Heart right ventricle (tissue), 16 donors: Measurements from ENCODE around the gene HPCAL1. TPM values are rescaled to one million over a fixed set of nuclear protein-coding genes. Genes with fewer than 3 reads are reported as not detected.
A peak's percentile ranks its signal among the peaks of the same experiment; 100 is the strongest.

Source experiments
- ATAC-seq, 8 donors: fragments of 200-7000 bp; cut with Tn5 transposase; one replicate each; pipeline ENCODE4 v1.9.1; 2020; ENCODE audit warnings: mild to moderate bottlenecking in 8 of 8, moderate library complexity in 8 of 8, moderate number of reproducible peaks in 1 of 8
- DNase-seq, 2 donors: peaks; one replicate each; pipeline ENCODE4 v3.0.0-alpha.2; 2020
- H3K27ac ChIP-seq, 10 donors: fragments of 200-600 bp; sonication (generic) in 2 of 10; one replicate each; pipeline versions ENCODE4 v1.5.0 to v1.8.0; 2020 to 2022; ENCODE audit warnings: mild to moderate bottlenecking in 3 of 10
- H3K27me3 ChIP-seq, 7 donors: fragments of 200-600 bp; one replicate each; pipeline ENCODE4 v1.8.0; 2021 to 2022; ENCODE audit warnings: mild to moderate bottlenecking in 2 of 7
- H3K36me3 ChIP-seq, 9 donors: fragments of 200-600 bp; sonication (generic) in 1 of 9; one replicate each; pipeline versions ENCODE4 v1.5.0 to v1.8.0; 2020 to 2022; ENCODE audit warnings: mild to moderate bottlenecking in 2 of 9
- H3K4me1 ChIP-seq, 9 donors: fragments of 200-600 bp; sonication (generic) in 1 of 9; one replicate each; pipeline versions ENCODE4 v1.5.0 to v1.8.0; 2020 to 2022; ENCODE audit warnings: mild to moderate bottlenecking in 4 of 9
- H3K4me3 ChIP-seq, 10 donors: fragments of 200-600 bp; sonication (generic) in 2 of 10; one replicate each; pipeline versions ENCODE4 v1.5.0 to v1.8.0; 2020 to 2022; ENCODE audit warnings: mild to moderate bottlenecking in 7 of 10, moderate library complexity in 2 of 10
- H3K9me3 ChIP-seq, 11 donors: fragments of 200-600 bp in 10 of 11; sonication (generic) in 2 of 11; one replicate each; pipeline versions ENCODE4 v1.5.0 to v1.8.0; 2013 to 2022; ENCODE audit warnings: mild to moderate bottlenecking in 2 of 11, control low read depth in 1 of 11, moderate library complexity in 1 of 11
- CTCF ChIP-seq, 9 donors: fragments of 200-600 bp; sonication (generic) in 2 of 9; IDR thresholded peaks; one replicate each; pipeline versions ENCODE4 v1.5.0 to v1.8.0; 2021 to 2022; ENCODE audit warnings: antibody characterized with exemption in 9 of 9, mild to moderate bottlenecking in 5 of 9, moderate library complexity in 1 of 9
- WGBS, 2 donors: extraction: QIAGEN DNeasy Blood & Tissue Kit; methylation state at CpG; one replicate each; pipeline ENCODE4 v1.1.7; 2013; ENCODE audit warnings: inconsistent platforms in 1 of 2; 5-methylcytosine and 5-hydroxymethylcytosine counted together
- intact Hi-C, 10 donors: fragments of 100-400 bp; cut with DNase I; formaldehyde crosslinking; loops; one replicate each; pipeline versions ENCODE4 v1.11.1 to v1.14.2; 2022
- polyA plus RNA-seq, 2 donors: library from polyadenylated mRNA; stranded (reverse); fragments of 200-250 nt; gene quantifications; one replicate each; pipeline ENCODE4 v1.2.3, GENCODE V29; 2013
- total RNA-seq, 10 donors: library from RNA; stranded (reverse); fragmentation: NEBNext Ultra II Directional in 3 of 10; extraction: Animal tissue kit (Norgen Biotek cat#: 25700) in 3 of 10; gene quantifications; one replicate each; pipeline versions ENCODE4 v1.2.1 to v1.2.4, GENCODE V29; 2021 to 2023
- donor health status: Arrhythmogenic right ventricular cardiomyopathy.
- donor health status: ischemic (EF 13 %, LVEDD 7.1; RV severe dilation, severe dysfunction).
- donor health status: healthy with polysubstance abuse.
- donor health status: DM: no; HTN: yes; CAD: no.
- donor health status: DM: no; HTN: no; CAD: no.
- donor health status: ischemic (EF 25% LVEDD 6.9; RV normal size, moderate dysfunction).
- donor health status: ischemic (EF 25% LVEDD 5.7; RV mildly dilated, moderate dysfunction).
- donor health status: healthy.
- donor health status: DM: yes; HTN: yes; CAD: no.
- donor health status: Ischemic cardiomyopathy.
- donor health status: ischemic (EF 35%, LVEDD 5.7; RV mildly dilated, moderate dysfunction).
- donor health status: nonischemic (EF 11% LVEDD 7.7; RV severe dilation, severe dysfunction).
- donor health status: DM: yes; HTN: yes; CAD: no.
- donor health status: PGD.
- donor health status: ischemic (EF 29% LVEDD 5.4; RV normal size, mild dysfunction).
- donor health status: nonischemic (EF 23%, LVEDD 6.1; RV moderate dilation, normal function).

The HPCAL1 gene
- total and polyA plus RNA-seq, 12 donors = 15.8 to 49.2 (median 27.5) TPM

- Histone ChIP-seq H3K9me3 (no peaks in the 10 kb centered on the region), H3K4me3 (no peak overlapping the region), H3K27ac (no peak overlapping the region), H3K4me1 (no peaks in the 10 kb centered on the region), H3K27me3 (no peaks in the 10 kb centered on the region), H3K36me3 (no peaks in the 10 kb centered on the region)
- TF ChIP-seq CTCF (IDR thresholded peaks at IDR 0.05) = no peak
- intact Hi-C loops = no loop called here
- ATAC-seq = no peak
- 84 to 91% methylated on average over 11 of the region's 11 CpGs for WGBS, 2 donors
- DNase-seq = no peak
Observed at GRCh38 chr2:10466801-10467200, 164.1 kb downstream of the HPCAL1 start.

DNA sequence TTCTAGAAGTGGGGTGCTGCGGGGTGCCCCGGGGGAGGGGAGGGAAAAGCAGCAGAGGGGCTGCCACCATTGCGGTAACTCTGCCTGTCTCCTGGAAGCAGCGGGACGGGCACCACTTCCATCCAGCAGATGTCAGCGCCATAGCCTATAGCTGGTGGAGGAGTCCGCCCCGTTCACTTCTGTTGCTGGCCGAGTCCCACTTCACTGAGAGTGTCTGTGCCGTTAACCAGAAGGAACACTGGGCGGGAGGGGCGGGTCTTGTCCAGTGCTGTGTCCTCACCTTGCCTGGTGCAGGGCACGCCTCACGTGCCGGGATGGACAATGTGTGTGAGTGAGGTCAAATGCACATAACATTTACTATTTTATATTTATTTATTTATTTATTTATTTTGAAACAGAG is 164.7 kb downstream of the HPCAL1 start:
- ATAC-seq (no peak), DNase-seq (no peak)
- H3K27ac ChIP-seq = no peak overlapping the region
- H3K4me3 ChIP-seq = no peak overlapping the region
- no peaks in the 10 kb centered on the region for H3K4me1 ChIP-seq
- 69 to 73% methylated on average over 15 of the region's 15 CpGs for WGBS, 2 donors
- no peak for TF ChIP-seq CTCF (IDR thresholded peaks at IDR 0.05)
- H3K27me3 ChIP-seq = no peaks in the 10 kb centered on the region
- H3K9me3 ChIP-seq = no peaks in the 10 kb centered on the region
- intact Hi-C loops = no loop called here
- H3K36me3 ChIP-seq = no peaks in the 10 kb centered on the region

DNA sequence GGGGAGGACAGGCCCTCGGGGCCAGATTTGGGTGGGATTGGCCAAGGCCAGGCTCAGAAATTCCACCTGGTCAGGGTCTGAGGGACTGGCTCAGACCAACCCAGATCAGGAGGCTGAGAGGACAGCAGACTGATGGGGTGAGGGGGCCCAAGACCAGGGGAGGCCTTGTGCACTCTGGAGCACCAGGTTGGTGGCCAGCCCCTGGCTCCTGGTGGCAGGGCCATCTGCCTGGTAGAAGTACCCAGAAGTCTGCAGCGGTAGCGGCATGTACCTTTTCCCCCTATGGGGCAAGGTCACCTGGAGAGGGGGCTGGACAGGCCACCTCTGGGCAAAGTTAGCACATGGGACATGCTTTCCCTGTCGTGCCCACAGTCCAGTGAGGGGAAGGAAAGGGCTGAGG is 166.6 kb downstream of the HPCAL1 start:
- Histone ChIP-seq H3K27ac (no peak overlapping the region), H3K27me3 (no peaks in the 10 kb centered on the region), H3K9me3 (no peaks in the 10 kb centered on the region), H3K4me1 (no peaks in the 10 kb centered on the region), H3K4me3 (no peak overlapping the region), H3K36me3 (no peaks in the 10 kb centered on the region)
- no peak for TF ChIP-seq CTCF (IDR thresholded peaks at IDR 0.05)
- intact Hi-C loops = no loop called here
- 87 to 89% methylated on average over 4 of the region's 4 CpGs for WGBS, 2 donors
- ATAC-seq = peak in 1 of 8 donors; percentile 52
- DNase-seq = no peak

DNA sequence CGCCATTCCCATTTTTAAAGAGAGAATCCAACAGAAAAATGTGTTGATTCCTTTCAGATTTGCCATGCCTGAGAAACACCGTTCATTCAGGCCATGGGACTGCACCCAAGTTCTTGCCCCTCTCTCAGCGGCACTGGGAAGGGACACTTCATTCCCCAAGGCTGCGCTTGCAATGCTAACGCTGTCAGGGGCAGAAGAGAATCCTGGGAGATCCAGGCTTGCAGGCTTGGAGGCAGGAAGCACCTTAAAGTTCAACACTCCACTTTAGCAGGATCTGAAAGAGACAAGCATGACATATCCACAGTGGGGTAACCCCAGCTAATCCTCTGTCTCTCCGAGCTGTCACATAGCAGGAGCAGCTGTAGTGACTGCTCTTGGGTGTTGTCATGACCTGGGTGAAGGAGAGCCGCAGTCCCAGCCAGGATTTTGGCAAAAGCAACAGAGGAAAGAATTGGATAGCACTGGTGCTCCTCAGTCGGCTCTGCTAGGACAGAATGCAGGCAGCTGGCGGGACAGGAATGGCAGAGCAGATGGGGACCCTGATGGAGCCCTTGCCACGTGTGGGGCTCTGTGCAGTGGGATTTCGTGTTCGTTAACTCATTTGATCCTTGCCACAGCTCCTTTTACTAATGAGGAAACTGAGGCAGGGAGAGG is 167.4 kb downstream of the HPCAL1 start:
- 79 to 82% methylated on average over 12 of the region's 12 CpGs for WGBS, 2 donors

More for the DNA sequence above, 167.4 kb downstream of the HPCAL1 start:
- ATAC-seq (peak in 2 of 8 donors; percentile 35 to 41), DNase-seq (no peak)
- H3K27me3 ChIP-seq = no peaks in the 10 kb centered on the region
- H3K27ac ChIP-seq = no peak overlapping the region
- intact Hi-C loops = no loop called here
- H3K4me1 ChIP-seq = no peaks in the 10 kb centered on the region
- no peaks in the 10 kb centered on the region for H3K36me3 ChIP-seq
- no peak overlapping the region for H3K4me3 ChIP-seq
- TF ChIP-seq CTCF (IDR thresholded peaks at IDR 0.05) = no peak
- H3K9me3 ChIP-seq = no peaks in the 10 kb centered on the region
